Astrocyte of the cerebellum (primary cell): ENCODE measurements around the gene DGKH.
"Not testable (repeated sequence)": the region's sequence is repeated elsewhere in the genome, so short reads cannot be mapped to it uniquely, and the experiment has no call there.

Source experiments
- DNase-seq: peaks from one replicate; pipeline ENCODE4 v3.0.0-alpha.2; 2011; ENCODE audit warnings: low read depth
- H3K4me3 ChIP-seq: 2 replicates; pipeline ENCODE4 v1.5.1; 2011; ENCODE audit warnings: mild to moderate bottlenecking, low read depth, low read length, moderate library complexity
- in situ Hi-C: cut with HindIII; loops from 2 replicates; pipeline ENCODE4 v1.10.0; 2017; ENCODE audit warnings: low sequenced_read_pairs
- TF ChIP-seq, protein P1 (sequence below): IDR thresholded peaks from 2 replicates; pipeline ENCODE4 v1.5.1; 2012; ENCODE audit warnings: low read length, low read depth, moderate library complexity, mild to moderate bottlenecking; ENCODE audit errors: missing control alignments

DGKH gene

DNA sequence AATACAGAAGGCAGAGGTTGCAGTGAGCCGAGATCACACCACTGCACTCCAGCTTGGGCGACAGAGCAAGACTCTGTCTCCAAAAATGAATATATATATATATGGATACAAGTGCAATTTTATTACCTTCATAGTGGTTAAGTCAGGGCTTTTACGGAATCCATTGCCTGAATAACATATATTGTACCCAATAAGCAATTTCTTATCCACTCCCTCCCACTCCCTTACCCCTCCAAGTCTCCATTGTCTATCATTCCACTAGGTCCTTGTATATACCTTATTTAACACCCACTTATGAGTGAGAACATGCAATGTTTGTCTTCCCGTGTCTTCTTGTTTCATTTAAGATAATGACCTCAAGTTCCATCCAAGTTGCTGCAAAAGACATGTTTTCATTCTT, 175.2 kb downstream of the DGKH start:
- TF ChIP-seq, protein P1, sequence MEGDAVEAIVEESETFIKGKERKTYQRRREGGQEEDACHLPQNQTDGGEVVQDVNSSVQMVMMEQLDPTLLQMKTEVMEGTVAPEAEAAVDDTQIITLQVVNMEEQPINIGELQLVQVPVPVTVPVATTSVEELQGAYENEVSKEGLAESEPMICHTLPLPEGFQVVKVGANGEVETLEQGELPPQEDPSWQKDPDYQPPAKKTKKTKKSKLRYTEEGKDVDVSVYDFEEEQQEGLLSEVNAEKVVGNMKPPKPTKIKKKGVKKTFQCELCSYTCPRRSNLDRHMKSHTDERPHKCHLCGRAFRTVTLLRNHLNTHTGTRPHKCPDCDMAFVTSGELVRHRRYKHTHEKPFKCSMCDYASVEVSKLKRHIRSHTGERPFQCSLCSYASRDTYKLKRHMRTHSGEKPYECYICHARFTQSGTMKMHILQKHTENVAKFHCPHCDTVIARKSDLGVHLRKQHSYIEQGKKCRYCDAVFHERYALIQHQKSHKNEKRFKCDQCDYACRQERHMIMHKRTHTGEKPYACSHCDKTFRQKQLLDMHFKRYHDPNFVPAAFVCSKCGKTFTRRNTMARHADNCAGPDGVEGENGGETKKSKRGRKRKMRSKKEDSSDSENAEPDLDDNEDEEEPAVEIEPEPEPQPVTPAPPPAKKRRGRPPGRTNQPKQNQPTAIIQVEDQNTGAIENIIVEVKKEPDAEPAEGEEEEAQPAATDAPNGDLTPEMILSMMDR, result no peak
- in situ Hi-C loops, result no loop called here
- DNase-seq, result no peak
- H3K4me3 ChIP-seq, result no peak overlapping the region

DNA sequence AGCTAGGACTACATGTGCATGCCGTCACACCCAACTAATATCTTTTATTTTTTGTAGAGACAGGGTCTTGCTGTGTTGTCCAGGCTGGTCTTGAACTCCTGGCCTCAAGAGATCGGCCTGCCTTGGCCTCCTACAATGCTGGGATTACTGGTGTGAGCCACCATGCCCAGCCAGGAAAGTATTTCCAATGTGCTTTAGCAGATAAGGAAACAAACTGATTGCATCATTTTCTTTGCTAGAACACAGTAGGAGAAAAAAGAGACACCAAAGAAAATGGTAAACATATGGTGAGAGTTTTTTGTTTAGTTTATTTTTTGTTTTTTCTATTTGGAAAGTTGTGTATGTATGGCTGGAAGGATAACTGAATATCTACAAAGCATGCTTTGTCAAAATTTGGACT, 176.6 kb downstream of the DGKH start:
- TF ChIP-seq, protein P1, result no peak
- no peak overlapping the region for H3K4me3 ChIP-seq
- in situ Hi-C loops, result no loop called here
- DNase-seq, result no peak

- DNase-seq, in situ Hi-C loops, H3K4me3 ChIP-seq: not testable (repeated sequence)
Measured at GRCh38 chr13:42226759-42227158, 178.3 kb downstream of the DGKH start.

GRCh38 chr13:42228527-42228926, 180.1 kb downstream of the DGKH start:
- no peak for DNase-seq
- TF ChIP-seq, protein P1, result no peak
- no peak overlapping the region for H3K4me3 ChIP-seq
- in situ Hi-C loops, result no loop called here

GRCh38 chr13:42229287-42229686, 180.8 kb downstream of the DGKH start:
- TF ChIP-seq, protein P1, result no peak
- no peak overlapping the region for H3K4me3 ChIP-seq
- DNase-seq, result no peak
- in situ Hi-C loops, result no loop called here

- in situ Hi-C loops, result no loop called here
- TF ChIP-seq, protein P1, result no peak
- no peak for DNase-seq
- no peak overlapping the region for H3K4me3 ChIP-seq
Measured at GRCh38 chr13:42232671-42233070, 184.2 kb downstream of the DGKH start.

DNA sequence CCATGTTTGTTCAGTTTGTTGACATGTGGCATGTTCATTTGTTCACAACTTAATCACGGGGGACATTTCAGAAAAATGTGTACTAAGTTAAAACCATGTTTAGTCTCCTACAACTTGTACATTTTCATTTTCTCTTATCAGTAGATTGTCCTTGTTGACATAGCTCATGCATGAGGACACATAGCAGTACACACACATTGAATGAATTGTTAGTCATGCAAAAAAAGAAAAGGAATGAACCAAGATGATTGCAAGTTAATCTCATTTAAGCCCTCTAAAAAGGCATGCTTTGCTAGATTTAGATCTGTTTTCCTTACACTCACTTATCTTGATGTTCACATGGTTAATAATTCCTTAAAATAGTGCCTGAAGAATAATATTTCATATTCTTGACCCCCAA, 185.3 kb downstream of the DGKH start:
- TF ChIP-seq, protein P1, result no peak
- no peak overlapping the region for H3K4me3 ChIP-seq
- DNase-seq, result no peak
- in situ Hi-C loops, result no loop called here
